Psoas muscle (tissue), 8 donors: ENCODE results near the gene LKAAEAR1. TPM values are rescaled to one million over a fixed set of nuclear protein-coding genes. Genes with fewer than 3 reads are reported as not detected.
A peak's percentile ranks its signal among the peaks of the same experiment; 100 is the strongest.

ENCODE experiments used
- ATAC-seq, 4 donors: fragments of 200-7000 bp; cut with Tn5 transposase; one replicate each; pipeline ENCODE4 v1.9.1; 2020; ENCODE audit warnings: moderate library complexity in 3 of 4, mild to moderate bottlenecking in 2 of 4
- DNase-seq, 2 donors: peaks; one replicate each; pipeline ENCODE4 v3.0.0-alpha.2; 2020
- H3K27ac ChIP-seq: fragments of 200-600 bp; one replicate; pipeline ENCODE4 v1.8.0; 2022
- H3K27me3 ChIP-seq, 3 donors: fragments of 200-600 bp in 1 of 3; one replicate each; pipeline versions ENCODE4 v1.6.1 to v1.8.0; 2013 to 2022; ENCODE audit warnings: low read length in 2 of 3, mild to moderate bottlenecking in 2 of 3, moderate library complexity in 1 of 3; ENCODE audit not compliant: insufficient read depth in 3 of 3
- H3K36me3 ChIP-seq, 2 donors: fragments of 200-600 bp in 1 of 2; one replicate each; pipeline versions ENCODE4 v1.6.1 to v1.8.0; 2013 to 2022; ENCODE audit warnings: low read depth in 1 of 2, mild to moderate bottlenecking in 1 of 2, moderate library complexity in 1 of 2; ENCODE audit not compliant: insufficient read depth in 1 of 2
- H3K4me1 ChIP-seq: fragments of 200-600 bp; one replicate; pipeline ENCODE4 v1.8.0; 2022
- H3K4me3 ChIP-seq: fragments of 200-600 bp; one replicate; pipeline ENCODE4 v1.8.0; 2022; ENCODE audit warnings: mild to moderate bottlenecking
- H3K9me3 ChIP-seq: fragments of 200-600 bp; one replicate; pipeline ENCODE4 v1.8.0; 2022
- WGBS, 3 donors: extraction: QIAGEN DNeasy Blood & Tissue Kit; methylation state at CpG; one replicate each; pipeline versions ENCODE4 v1.1.6 to v1.1.7; 2013; 5-methylcytosine and 5-hydroxymethylcytosine counted together
- intact Hi-C, 2 donors: fragments of 100-400 bp; cut with DNase I; formaldehyde crosslinking; loops; one replicate each; pipeline versions ENCODE4 v1.11.0 to v1.14.2; 2022
- polyA plus RNA-seq, 3 donors: library from polyadenylated mRNA; stranded (reverse); fragments of 200-250 nt; gene quantifications; one replicate each; pipeline ENCODE4 v1.2.3, GENCODE V29; 2013
- total RNA-seq, 4 donors: library from RNA; stranded (reverse); fragmentation: NEBNext Ultra II Directional in 2 of 4; extraction: Animal tissue kit (Norgen Biotek cat#: 25700) in 2 of 4; gene quantifications; one replicate each; pipeline versions ENCODE4 v1.2.1 to v1.2.4, GENCODE V29; 2021 to 2023
- TF ChIP-seq, protein P1 (sequence below): fragments of 200-600 bp; IDR thresholded peaks from one replicate; pipeline ENCODE4 v1.8.0; 2022; ENCODE audit warnings: antibody characterized with exemption
- donor health status: healthy with polysubstance abuse.
- donor health status: DM: no; HTN: no; CAD: no; lungs with moderate emphysema.
- donor health status: Bipolar disorder and iron deficiency.
- donor health status: healthy.
- donor health status: DM: yes; HTN: yes; CAD: no.
- donor health status: DM: no; HTN: no; CAD: no.
- donor health status: DM: no; HTN: no; CAD: no.
- donor health status: DM: yes; HTN: yes; CAD: no.

The LKAAEAR1 gene
- total and polyA plus RNA-seq, 7 donors: not detected

GRCh38 chr20:64100946-64101688 is 16.9 kb upstream of the LKAAEAR1 start:
- H3K27ac ChIP-seq: no peak overlapping the region
- no peaks in the 10 kb centered on the region for H3K9me3 ChIP-seq
- 87 to 91% (median 89%) methylated on average over 9 of the region's 9 CpGs for WGBS, 3 donors
- no peaks in the 10 kb centered on the region for H3K36me3 ChIP-seq
- peaks cover 0 to 60% (median 18%) of the 10 kb centered on the region in 3 donors for H3K27me3 ChIP-seq
- no peak for DNase-seq
- ATAC-seq: no peak
- TF ChIP-seq, protein P1, sequence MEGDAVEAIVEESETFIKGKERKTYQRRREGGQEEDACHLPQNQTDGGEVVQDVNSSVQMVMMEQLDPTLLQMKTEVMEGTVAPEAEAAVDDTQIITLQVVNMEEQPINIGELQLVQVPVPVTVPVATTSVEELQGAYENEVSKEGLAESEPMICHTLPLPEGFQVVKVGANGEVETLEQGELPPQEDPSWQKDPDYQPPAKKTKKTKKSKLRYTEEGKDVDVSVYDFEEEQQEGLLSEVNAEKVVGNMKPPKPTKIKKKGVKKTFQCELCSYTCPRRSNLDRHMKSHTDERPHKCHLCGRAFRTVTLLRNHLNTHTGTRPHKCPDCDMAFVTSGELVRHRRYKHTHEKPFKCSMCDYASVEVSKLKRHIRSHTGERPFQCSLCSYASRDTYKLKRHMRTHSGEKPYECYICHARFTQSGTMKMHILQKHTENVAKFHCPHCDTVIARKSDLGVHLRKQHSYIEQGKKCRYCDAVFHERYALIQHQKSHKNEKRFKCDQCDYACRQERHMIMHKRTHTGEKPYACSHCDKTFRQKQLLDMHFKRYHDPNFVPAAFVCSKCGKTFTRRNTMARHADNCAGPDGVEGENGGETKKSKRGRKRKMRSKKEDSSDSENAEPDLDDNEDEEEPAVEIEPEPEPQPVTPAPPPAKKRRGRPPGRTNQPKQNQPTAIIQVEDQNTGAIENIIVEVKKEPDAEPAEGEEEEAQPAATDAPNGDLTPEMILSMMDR: no peak
- intact Hi-C loops: no loop called here
- peaks cover 4% of the 10 kb centered on the region for H3K4me1 ChIP-seq
- no peak overlapping the region for H3K4me3 ChIP-seq

- no peak overlapping the region for H3K27ac ChIP-seq
- TF ChIP-seq, protein P1: no peak
- peak in 1 of 2 donors; percentile 16 for DNase-seq
- peaks cover 4% of the 10 kb centered on the region for H3K4me1 ChIP-seq
- no peak for ATAC-seq
- peaks cover 0 to 61% (median 18%) of the 10 kb centered on the region in 3 donors for H3K27me3 ChIP-seq
- 67 to 79% (median 75%) methylated on average over 4 of the region's 4 CpGs for WGBS, 3 donors
- no peak overlapping the region for H3K4me3 ChIP-seq
- intact Hi-C loops: no loop called here
- no peaks in the 10 kb centered on the region for H3K36me3 ChIP-seq
- H3K9me3 ChIP-seq: no peaks in the 10 kb centered on the region
Measured at GRCh38 chr20:64100566-64100888, 16.3 kb upstream of the LKAAEAR1 start.

- Histone ChIP-seq H3K27me3 (peaks cover 0 to 61% (median 18%) of the 10 kb centered on the region in 3 donors), H3K4me3 (no peak overlapping the region), H3K36me3 (no peaks in the 10 kb centered on the region), H3K27ac (no peak overlapping the region), H3K4me1 (peaks cover 4% of the 10 kb centered on the region), H3K9me3 (no peaks in the 10 kb centered on the region)
- TF ChIP-seq, protein P1: no peak
- DNase-seq: peak in 1 of 2 donors; percentile 23
- intact Hi-C loops: no loop called here
- ATAC-seq: no peak
- 63 to 82% (median 70%) methylated on average over 14 of the region's 14 CpGs for WGBS, 3 donors
Measured at GRCh38 chr20:64099880-64100565, 15.8 kb upstream of the LKAAEAR1 start.

DNA sequence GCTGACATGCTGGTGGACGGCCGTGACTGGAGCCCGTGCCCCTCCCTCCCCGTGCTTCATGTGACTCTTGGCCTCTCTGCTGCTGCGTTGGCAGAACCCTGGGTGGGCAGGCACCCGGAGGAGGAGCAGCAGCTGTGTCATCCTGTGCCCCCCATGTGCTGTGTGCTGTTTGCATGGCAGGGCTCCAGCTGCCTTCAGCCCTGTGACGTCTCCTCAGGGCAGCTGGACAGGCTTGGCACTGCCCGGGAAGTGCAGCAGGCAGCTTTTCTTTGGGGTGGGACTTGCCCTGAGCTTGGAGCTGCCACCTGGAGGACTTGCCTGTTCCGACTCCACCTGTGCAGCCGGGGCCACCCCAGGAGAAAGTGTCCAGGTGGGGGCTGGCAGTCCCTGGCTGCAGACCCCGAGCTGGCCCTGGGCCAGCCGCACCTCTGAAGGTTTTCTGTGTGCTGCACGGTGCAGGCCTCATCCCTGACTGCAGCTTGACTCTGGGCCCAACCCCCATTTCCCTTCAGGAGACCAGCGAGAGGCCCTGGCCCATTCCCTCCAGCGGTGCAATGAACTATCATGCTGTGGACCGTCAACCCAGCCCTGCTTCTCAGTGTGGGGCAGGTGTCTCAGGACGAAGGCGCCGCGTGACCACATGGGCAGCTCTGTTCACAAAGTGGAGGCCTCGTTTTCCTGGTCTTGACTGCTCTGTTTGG is 15.0 kb upstream of the LKAAEAR1 start:
- H3K27me3 ChIP-seq: peaks cover 0 to 60% (median 15%) of the 10 kb centered on the region in 3 donors

More for the DNA sequence above, 15.0 kb upstream of the LKAAEAR1 start:
- no peaks in the 10 kb centered on the region for H3K9me3 ChIP-seq
- no peaks in the 10 kb centered on the region for H3K36me3 ChIP-seq
- peaks cover 4% of the 10 kb centered on the region for H3K4me1 ChIP-seq
- no peak overlapping the region for H3K27ac ChIP-seq
- intact Hi-C loops: no loop called here
- TF ChIP-seq, protein P1: no peak
- 45 to 50% (median 50%) methylated on average over 19 to 21 of the region's 21 CpGs for WGBS, 3 donors
- peak in 1 of 2 donors; percentile 10 for DNase-seq
- ATAC-seq: no peak
- no peak overlapping the region for H3K4me3 ChIP-seq
